Inferior parietal cortex (tissue), 1 donor: Measurements from ENCODE around the gene ITGAE.

Source experiments
- DNase-seq: peaks from one replicate; pipeline ENCODE4 v3.0.0-alpha.2; 2016; ENCODE audit errors: extremely low spot score

The ITGAE gene

DNA sequence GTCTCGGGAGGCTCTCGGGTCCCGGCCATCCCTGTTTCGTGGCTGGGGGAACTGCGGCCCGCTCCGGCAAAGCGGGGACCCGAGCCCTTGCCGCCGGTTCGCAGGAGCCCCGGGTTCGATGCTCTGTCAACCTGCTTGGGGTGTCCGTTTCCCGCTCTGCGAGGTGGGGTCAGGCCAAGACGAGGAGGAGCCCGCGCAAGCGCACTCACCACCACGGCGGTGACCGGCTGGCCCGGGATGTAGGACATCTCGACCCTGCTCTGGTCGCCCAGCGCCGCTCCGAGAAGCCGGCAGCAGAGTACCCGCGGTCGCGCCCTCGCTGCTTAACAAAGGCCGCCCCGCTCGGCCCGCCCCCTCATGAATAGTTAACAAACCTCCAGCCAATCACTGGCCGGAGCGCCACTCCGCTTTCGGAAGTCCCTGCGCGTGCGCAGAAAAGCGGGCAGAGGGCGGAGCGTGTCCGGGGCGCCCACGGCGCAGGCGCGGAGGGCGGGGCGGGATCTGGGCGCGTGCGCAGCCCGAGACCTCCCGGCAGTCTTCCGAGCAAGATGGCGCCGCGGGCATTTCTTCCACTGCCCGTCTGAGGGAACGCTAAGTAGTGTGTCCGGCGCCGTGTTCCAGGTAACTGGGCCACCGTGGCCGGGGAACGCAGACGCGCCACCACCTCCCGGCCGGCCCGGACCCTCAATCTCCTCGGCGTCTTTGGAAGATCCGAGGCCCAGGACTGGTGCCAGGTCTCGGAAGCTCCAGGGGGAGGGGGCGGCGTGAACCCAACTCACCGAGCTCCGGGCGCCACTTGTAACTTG is 132.5 kb downstream of the ITGAE start, which contains the start of the genes EMC6 and TAX1BP3:
TSS of gene EMC6 (plus strand) at position 534 of the 806 bp plus-strand sequence. CDS start 335 bp downstream, outside the sequence.
TSS of gene TAX1BP3 (minus strand) at position 300 of the 806 bp plus-strand sequence. CDS start at position 248, 52 bp downstream.
- peak; percentile 98 for DNase-seq

DNA sequence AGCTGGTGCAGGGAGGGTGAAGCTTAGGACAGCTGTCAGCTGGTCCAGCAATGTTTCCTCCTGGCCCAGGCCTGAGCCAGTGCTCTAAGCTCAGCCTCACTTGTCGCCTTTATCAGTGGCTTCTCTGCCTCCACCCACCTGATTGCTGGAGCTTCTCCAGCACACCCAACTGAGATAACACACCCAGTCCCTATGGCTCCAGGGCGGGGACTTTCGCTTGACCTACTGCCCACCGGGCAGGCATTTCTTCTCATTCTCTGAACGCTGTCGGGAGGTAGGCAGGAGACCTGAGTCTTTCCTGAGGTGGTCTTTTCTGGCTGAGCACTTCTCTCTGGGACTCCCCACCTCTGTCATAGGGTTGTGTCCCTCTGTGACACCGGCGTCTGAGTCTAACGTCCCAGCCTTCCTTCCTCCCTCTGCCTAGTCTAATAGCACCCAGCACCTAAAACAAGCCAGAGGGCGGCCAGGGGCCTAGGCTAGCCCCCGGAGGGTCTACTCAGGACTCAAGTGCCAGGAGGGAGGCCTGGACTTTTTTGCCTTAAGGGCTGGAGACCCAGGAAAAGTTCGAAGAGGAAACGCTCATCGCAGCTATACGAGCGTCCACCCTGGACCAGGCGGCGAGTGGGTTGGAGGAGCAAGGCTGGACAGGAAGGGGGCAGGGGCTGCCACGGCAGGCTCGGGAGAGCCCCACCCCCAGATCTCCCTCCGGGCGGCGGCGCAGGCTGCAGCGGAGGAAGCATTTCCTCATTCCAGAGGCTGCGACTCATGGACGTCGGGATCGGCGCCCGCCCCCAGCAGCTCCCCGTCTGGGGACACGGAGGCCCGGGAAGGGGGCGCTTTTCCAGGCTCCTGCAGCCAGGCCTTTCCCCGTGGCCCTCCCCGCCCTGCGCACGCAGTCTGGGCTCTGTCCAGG is 133.4 kb downstream of the ITGAE start:
- DNase-seq: peak; percentile 27

GRCh38 chr17:3666516-3666915 is 134.5 kb downstream of the ITGAE start:
- DNase-seq: no peak

- peak; percentile 22 for DNase-seq
These were observed 135.2 kb downstream of the ITGAE start for GRCh38 chr17:3665834-3666233.
